ENCODE data around the gene WBP1L.
"Not testable (repeated sequence)": the region's sequence is repeated elsewhere in the genome, so short reads cannot be mapped to it uniquely, and the experiment has no call there.

Gene WBP1L

GRCh38 chr10:102844190-102844776, 100.5 kb downstream of the WBP1L start:
- not testable (repeated sequence) for DNase-seq

- DNase-seq, result no peak
These were observed 101.7 kb downstream of the WBP1L start for GRCh38 chr10:102845352-102845902.

GRCh38 chr10:102850025-102850518, 106.3 kb downstream of the WBP1L start:
- no peak for DNase-seq

GRCh38 chr10:102853237-102853636, 109.5 kb downstream of the WBP1L start:
- not testable (repeated sequence) for DNase-seq

GRCh38 chr10:102855731-102856436, 112.1 kb downstream of the WBP1L start:
- peak; percentile 14 for DNase-seq

- DNase-seq, result no peak
These were observed 113.1 kb downstream of the WBP1L start for GRCh38 chr10:102856758-102857424.

GRCh38 chr10:102859911-102860310, 116.2 kb downstream of the WBP1L start:
- DNase-seq, result no peak

GRCh38 chr10:102863660-102864059, 119.9 kb downstream of the WBP1L start:
- no peak for DNase-seq

GRCh38 chr10:102865620-102866019, 121.9 kb downstream of the WBP1L start:
- no peak for DNase-seq

Measured in suppressor macrophage treated with lipopolysaccharide for 4 hours (primary cell).